Neutrophil (primary cell): ENCODE measurements around the gene PNMA6A.
"Not testable (repeated sequence)": the region's sequence is repeated elsewhere in the genome, so short reads cannot be mapped to it uniquely, and the experiment has no call there.

Experiments used
- H3K27ac ChIP-seq: fragments of 200-600 bp; sonication (generic); 2 replicates; pipeline ENCODE4 v1.5.1; 2016; ENCODE audit warnings: mild to moderate bottlenecking, moderate library complexity
- H3K27me3 ChIP-seq: fragments of 200-600 bp; sonication (generic); 2 replicates; pipeline ENCODE4 v1.6.0; 2016; ENCODE audit warnings: mild to moderate bottlenecking
- H3K36me3 ChIP-seq: fragments of 200-600 bp; sonication (generic); 2 replicates; pipeline ENCODE4 v1.5.1; 2017
- H3K4me1 ChIP-seq, 2 experiments: fragments of 200-600 bp in 1 of 2; sonication (generic) in 1 of 2; 1 replicate in 1 of 2; 2 replicates in 1 of 2; pipeline versions ENCODE4 v1.5.1 to v1.6.1; 2013 to 2016; ENCODE audit warnings: low read depth in 1 of 2, low read length in 1 of 2, mild to moderate bottlenecking in 1 of 2, moderate library complexity in 1 of 2; ENCODE audit not compliant: control insufficient read depth in 1 of 2, insufficient read depth in 1 of 2
- H3K4me3 ChIP-seq, 2 experiments: fragments of 200-600 bp in 1 of 2; sonication (generic) in 1 of 2; 1 replicate in 1 of 2; 2 replicates in 1 of 2; pipeline ENCODE4 v1.5.1; 2013 to 2016; ENCODE audit warnings: low read depth in 1 of 2, low read length in 1 of 2, mild to moderate bottlenecking in 1 of 2, moderate library complexity in 1 of 2
- H3K9me3 ChIP-seq: fragments of 200-600 bp; sonication (generic); 2 replicates; pipeline ENCODE4 v1.5.1; 2016
- CTCF ChIP-seq: fragments of 200-600 bp; sonication (generic); IDR thresholded peaks from 2 replicates; pipeline ENCODE4 v1.5.1; 2016; ENCODE audit warnings: antibody characterized with exemption

PNMA6A gene

GRCh38 chrX:153060095-153060445, 12.2 kb upstream of the PNMA6A start:
- peaks cover 31% of the 10 kb centered on the region for H3K27me3 ChIP-seq
- H3K9me3 ChIP-seq = no peaks in the 10 kb centered on the region
- no peak for TF ChIP-seq CTCF
- H3K4me3 ChIP-seq = no peak overlapping the region
- no peak overlapping the region for H3K27ac ChIP-seq
- no peaks in the 10 kb centered on the region for H3K36me3 ChIP-seq
- no peaks in the 10 kb centered on the region for H3K4me1 ChIP-seq

- Histone ChIP-seq H3K36me3 (no peaks in the 10 kb centered on the region), H3K4me1 (no peaks in the 10 kb centered on the region), H3K27me3 (peaks cover 14% of the 10 kb centered on the region), H3K27ac (no peak overlapping the region), H3K9me3 (no peaks in the 10 kb centered on the region), H3K4me3 (no peak overlapping the region)
- no peak for TF ChIP-seq CTCF
These were observed 10.5 kb upstream of the PNMA6A start for GRCh38 chrX:153061732-153062131.

- no peaks in the 10 kb centered on the region for H3K27me3 ChIP-seq
- no peaks in the 10 kb centered on the region for H3K4me1 ChIP-seq
- no peaks in the 10 kb centered on the region for H3K36me3 ChIP-seq
- no peak overlapping the region for H3K27ac ChIP-seq
- no peaks in the 10 kb centered on the region for H3K9me3 ChIP-seq
- TF ChIP-seq CTCF = no peak
- no peak overlapping the region for H3K4me3 ChIP-seq
These were observed 8.9 kb upstream of the PNMA6A start for GRCh38 chrX:153063315-153063714.

GRCh38 chrX:153064061-153064460, 8.2 kb upstream of the PNMA6A start:
- no peaks in the 10 kb centered on the region for H3K4me1 ChIP-seq
- no peak for TF ChIP-seq CTCF
- H3K27me3 ChIP-seq = no peaks in the 10 kb centered on the region
- H3K4me3 ChIP-seq = no peak overlapping the region
- no peak overlapping the region for H3K27ac ChIP-seq
- no peaks in the 10 kb centered on the region for H3K36me3 ChIP-seq
- H3K9me3 ChIP-seq = no peaks in the 10 kb centered on the region

GRCh38 chrX:153065389-153065788, 6.9 kb upstream of the PNMA6A start:
- Histone ChIP-seq H3K36me3 (no peaks in the 10 kb centered on the region), H3K4me3 (no peak overlapping the region), H3K9me3 (no peaks in the 10 kb centered on the region), H3K4me1 (no peaks in the 10 kb centered on the region), H3K27me3 (no peaks in the 10 kb centered on the region), H3K27ac (no peak overlapping the region)
- TF ChIP-seq CTCF = no peak

GRCh38 chrX:153066402-153066801, 5.9 kb upstream of the PNMA6A start:
- not testable (repeated sequence) for H3K4me3 ChIP-seq, H3K27me3 ChIP-seq, H3K4me1 ChIP-seq, H3K27ac ChIP-seq, H3K36me3 ChIP-seq, H3K9me3 ChIP-seq

GRCh38 chrX:153073331-153073730, 1.1 kb downstream of the PNMA6A start:
- not testable (repeated sequence) for H3K27me3 ChIP-seq, H3K4me3 ChIP-seq, H3K9me3 ChIP-seq, H3K27ac ChIP-seq, H3K4me1 ChIP-seq, H3K36me3 ChIP-seq
